GM23338 (cell line): ENCODE measurements around the gene ACAD9.

ENCODE experiments used
- EZH2 ChIP-seq: fragments of 200-600 bp; sonication (generic); IDR thresholded peaks from one replicate; pipeline ENCODE4 v1.8.0; 2017; ENCODE audit warnings: antibody characterized with exemption, mild to moderate bottlenecking, low read depth; ENCODE audit not compliant: unreplicated experiment
- TF ChIP-seq, protein P1 (sequence below): IDR thresholded peaks from one replicate; pipeline ENCODE4 v1.6.1; 2018; ENCODE audit warnings: antibody characterized with exemption; ENCODE audit not compliant: unreplicated experiment
- TF ChIP-seq, protein P2 (sequence below), 2 experiments: fragments of 200-600 bp in 1 of 2; sonication (generic) in 1 of 2; conservative IDR thresholded peaks; 2 replicates each; pipeline versions ENCODE4 v1.5.1 to v1.6.1; 2016 to 2017; ENCODE audit warnings: antibody characterized with exemption in 2 of 2, low read depth in 2 of 2, mild to moderate bottlenecking in 2 of 2, moderate library complexity in 1 of 2

GRCh38 chr3:128956440-128956839 is 77.0 kb downstream of the ACAD9 start:
- TF ChIP-seq, protein P1, sequence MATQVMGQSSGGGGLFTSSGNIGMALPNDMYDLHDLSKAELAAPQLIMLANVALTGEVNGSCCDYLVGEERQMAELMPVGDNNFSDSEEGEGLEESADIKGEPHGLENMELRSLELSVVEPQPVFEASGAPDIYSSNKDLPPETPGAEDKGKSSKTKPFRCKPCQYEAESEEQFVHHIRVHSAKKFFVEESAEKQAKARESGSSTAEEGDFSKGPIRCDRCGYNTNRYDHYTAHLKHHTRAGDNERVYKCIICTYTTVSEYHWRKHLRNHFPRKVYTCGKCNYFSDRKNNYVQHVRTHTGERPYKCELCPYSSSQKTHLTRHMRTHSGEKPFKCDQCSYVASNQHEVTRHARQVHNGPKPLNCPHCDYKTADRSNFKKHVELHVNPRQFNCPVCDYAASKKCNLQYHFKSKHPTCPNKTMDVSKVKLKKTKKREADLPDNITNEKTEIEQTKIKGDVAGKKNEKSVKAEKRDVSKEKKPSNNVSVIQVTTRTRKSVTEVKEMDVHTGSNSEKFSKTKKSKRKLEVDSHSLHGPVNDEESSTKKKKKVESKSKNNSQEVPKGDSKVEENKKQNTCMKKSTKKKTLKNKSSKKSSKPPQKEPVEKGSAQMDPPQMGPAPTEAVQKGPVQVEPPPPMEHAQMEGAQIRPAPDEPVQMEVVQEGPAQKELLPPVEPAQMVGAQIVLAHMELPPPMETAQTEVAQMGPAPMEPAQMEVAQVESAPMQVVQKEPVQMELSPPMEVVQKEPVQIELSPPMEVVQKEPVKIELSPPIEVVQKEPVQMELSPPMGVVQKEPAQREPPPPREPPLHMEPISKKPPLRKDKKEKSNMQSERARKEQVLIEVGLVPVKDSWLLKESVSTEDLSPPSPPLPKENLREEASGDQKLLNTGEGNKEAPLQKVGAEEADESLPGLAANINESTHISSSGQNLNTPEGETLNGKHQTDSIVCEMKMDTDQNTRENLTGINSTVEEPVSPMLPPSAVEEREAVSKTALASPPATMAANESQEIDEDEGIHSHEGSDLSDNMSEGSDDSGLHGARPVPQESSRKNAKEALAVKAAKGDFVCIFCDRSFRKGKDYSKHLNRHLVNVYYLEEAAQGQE, result no peak
- TF ChIP-seq, protein P2, sequence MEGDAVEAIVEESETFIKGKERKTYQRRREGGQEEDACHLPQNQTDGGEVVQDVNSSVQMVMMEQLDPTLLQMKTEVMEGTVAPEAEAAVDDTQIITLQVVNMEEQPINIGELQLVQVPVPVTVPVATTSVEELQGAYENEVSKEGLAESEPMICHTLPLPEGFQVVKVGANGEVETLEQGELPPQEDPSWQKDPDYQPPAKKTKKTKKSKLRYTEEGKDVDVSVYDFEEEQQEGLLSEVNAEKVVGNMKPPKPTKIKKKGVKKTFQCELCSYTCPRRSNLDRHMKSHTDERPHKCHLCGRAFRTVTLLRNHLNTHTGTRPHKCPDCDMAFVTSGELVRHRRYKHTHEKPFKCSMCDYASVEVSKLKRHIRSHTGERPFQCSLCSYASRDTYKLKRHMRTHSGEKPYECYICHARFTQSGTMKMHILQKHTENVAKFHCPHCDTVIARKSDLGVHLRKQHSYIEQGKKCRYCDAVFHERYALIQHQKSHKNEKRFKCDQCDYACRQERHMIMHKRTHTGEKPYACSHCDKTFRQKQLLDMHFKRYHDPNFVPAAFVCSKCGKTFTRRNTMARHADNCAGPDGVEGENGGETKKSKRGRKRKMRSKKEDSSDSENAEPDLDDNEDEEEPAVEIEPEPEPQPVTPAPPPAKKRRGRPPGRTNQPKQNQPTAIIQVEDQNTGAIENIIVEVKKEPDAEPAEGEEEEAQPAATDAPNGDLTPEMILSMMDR (conservative IDR thresholded peaks at IDR 0.05; ENCODE audit: low read depth in 2 of 2), result no peak
- no peak for TF ChIP-seq EZH2
